Transverse colon (tissue), 3 donors: ENCODE results near the gene ICAM4.

Experiments
- POLR2A ChIP-seq: fragments of 450-650 bp; IDR thresholded peaks from one replicate; pipeline ENCODE4 v1.6.1; 2016; ENCODE audit warnings: antibody characterized with exemption, mild to moderate bottlenecking, moderate library complexity
- TF ChIP-seq, protein P1 (sequence below), 5 experiments: fragments of 200-600 bp in 3 of 5; fragments of 450-650 bp in 2 of 5; sonication (generic) in 3 of 5; IDR thresholded peaks; 1 replicate in 2 of 5; 2 replicates in 3 of 5; pipeline ENCODE4 v1.5.1; 2016 to 2017; ENCODE audit warnings: antibody characterized with exemption in 5 of 5, inconsistent platforms in 3 of 5, mild to moderate bottlenecking in 2 of 5, moderate library complexity in 1 of 5

DNA sequence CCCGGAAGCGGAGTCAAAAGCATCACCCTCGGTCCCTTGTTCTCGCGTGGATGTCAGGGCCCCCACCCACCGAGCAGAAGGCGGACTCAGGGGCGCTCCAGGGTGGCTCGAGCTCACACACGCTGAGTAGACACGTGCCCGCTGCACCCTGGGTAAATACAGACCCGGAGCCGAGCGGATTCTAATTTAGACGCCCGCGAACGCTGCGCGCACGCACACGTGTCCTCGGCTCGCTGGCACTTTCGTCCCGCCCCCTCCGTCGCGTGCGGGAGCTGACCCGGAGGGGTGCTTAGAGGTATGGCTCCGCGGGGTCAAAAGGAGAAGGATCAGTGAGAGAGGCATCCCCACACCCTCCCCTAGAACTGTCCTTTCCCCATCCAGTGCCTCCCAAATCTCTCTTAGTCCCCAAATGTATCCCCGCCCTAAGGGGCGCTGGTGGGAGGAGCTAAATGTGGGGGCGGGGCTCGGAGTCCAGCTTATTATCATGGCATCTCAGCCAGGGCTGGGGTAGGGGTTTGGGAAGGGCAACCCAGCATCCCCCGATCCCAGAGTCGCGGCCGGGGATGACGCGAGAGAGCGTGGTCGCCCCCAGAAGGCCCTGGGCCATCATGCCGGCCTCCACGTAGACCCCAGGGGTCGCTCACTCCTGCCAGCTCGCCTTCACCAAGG lies 2.5 kb downstream of the ICAM4 start:
- no peak for TF ChIP-seq POLR2A
- TF ChIP-seq, protein P1, sequence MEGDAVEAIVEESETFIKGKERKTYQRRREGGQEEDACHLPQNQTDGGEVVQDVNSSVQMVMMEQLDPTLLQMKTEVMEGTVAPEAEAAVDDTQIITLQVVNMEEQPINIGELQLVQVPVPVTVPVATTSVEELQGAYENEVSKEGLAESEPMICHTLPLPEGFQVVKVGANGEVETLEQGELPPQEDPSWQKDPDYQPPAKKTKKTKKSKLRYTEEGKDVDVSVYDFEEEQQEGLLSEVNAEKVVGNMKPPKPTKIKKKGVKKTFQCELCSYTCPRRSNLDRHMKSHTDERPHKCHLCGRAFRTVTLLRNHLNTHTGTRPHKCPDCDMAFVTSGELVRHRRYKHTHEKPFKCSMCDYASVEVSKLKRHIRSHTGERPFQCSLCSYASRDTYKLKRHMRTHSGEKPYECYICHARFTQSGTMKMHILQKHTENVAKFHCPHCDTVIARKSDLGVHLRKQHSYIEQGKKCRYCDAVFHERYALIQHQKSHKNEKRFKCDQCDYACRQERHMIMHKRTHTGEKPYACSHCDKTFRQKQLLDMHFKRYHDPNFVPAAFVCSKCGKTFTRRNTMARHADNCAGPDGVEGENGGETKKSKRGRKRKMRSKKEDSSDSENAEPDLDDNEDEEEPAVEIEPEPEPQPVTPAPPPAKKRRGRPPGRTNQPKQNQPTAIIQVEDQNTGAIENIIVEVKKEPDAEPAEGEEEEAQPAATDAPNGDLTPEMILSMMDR (IDR thresholded peaks at IDR 0.05) = no peak
